Left lobe of liver (tissue), 2 donors: ENCODE results near the gene WIZ. TPM values are rescaled to one million over a fixed set of nuclear protein-coding genes. Genes with fewer than 3 reads are reported as not detected.

Experiments
- ATAC-seq: fragments of 200-7000 bp; cut with Tn5 transposase; one replicate; pipeline ENCODE4 v1.9.1; 2020; ENCODE audit warnings: mild to moderate bottlenecking, moderate library complexity
- DNase-seq: peaks from one replicate; pipeline ENCODE4 v3.0.0-alpha.2; 2020; ENCODE audit warnings: low spot score
- total RNA-seq: library from RNA; stranded (reverse); gene quantifications from one replicate; pipeline ENCODE4 v1.2.1, GENCODE V29; 2021
- donor health status: DM: no; HTN: no; CAD: no; lungs with moderate emphysema.
- donor health status: DM: no; HTN: yes; CAD: no.

Gene WIZ
- total RNA-seq, 1 donor from 2014 or later: 18.7 TPM

GRCh38 chr19:15468675-15469512 is 19.1 kb upstream of the WIZ start:
- DNase-seq: peak; percentile 78
- peak; percentile 81 for ATAC-seq

DNA sequence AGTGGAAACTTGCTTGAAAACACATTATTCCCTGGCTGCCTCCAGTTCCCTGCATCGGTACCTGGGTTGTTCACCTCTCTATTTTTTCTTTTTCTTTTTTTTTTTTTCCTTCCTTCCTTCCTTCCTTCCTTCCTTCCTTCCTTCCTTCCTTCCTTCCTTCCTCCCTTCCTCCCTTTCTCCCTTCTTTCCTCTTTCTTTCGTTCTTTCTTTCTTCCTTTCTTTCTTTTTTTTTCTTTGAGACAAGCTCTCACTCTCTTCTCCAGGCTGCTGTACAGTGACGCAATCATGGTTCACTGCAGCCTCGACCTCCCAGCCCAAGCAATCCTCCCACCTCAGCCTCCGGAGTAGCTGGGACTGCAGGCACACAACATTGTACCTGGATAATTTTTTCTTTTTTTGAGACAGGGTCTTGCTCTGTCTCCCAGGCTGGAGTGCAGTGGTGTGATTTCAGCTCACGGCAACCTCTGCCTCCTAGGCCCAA is 18.0 kb upstream of the WIZ start:
- DNase-seq: no peak
- ATAC-seq: no peak

- no peak for DNase-seq
Observed at GRCh38 chr19:15466851-15467733, 17.3 kb upstream of the WIZ start.

DNA sequence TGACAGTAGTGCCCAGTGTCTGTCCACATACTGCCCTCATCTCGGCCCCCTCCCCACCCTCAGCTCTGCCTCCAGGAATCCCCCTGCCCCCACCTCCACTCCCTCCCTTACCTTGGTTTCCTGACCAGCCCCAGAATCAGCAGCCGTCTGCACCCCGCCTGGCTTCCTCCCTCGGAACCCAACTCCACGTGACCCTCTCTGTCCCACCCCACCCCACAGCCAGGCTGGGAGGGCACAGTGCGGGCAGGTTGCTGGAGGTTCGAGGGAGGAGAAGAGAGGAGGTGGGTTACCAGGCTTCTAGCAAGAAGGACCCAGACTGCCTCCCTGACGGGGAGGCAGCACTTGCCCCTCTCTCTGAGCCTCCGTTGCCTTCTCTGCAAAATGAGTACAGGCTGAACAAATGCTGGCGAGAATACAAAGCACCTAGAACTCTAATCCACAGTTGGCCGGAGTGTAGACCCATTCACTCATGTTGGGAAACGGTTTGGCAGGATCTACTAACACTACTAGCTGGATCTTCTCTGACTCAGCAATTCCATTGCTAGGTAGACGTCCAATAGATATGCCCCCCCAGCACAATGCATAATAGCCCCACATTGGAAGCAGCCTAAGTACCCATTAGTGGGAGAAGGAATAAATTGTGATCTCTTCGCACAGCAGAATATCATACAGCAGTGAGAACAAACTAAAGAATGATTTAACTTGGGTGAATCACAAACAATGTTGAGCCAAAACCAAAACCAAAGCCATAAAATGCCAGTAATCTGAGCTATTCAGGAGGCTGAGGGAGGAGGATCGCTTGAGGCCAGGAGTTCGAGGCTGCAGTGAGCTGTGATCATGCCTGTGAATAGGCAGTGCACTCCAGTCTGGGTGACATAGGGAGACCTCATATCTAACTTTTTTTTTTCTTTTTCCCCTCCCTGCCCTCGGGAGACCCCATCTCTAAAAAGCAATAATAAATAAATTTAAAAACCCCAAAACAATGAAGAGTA is 14.9 kb upstream of the WIZ start, which contains the start of gene RASAL3:
RASAL3 (minus strand) TSS at position 151 of the 992 bp plus-strand sequence. CDS start 186 bp downstream, outside the sequence.
- ATAC-seq (peak; percentile 69), DNase-seq (peak; percentile 68)

More at GRCh38 chr19:15466851-15467733, 17.3 kb upstream of the WIZ start:
- ATAC-seq: no peak

DNA sequence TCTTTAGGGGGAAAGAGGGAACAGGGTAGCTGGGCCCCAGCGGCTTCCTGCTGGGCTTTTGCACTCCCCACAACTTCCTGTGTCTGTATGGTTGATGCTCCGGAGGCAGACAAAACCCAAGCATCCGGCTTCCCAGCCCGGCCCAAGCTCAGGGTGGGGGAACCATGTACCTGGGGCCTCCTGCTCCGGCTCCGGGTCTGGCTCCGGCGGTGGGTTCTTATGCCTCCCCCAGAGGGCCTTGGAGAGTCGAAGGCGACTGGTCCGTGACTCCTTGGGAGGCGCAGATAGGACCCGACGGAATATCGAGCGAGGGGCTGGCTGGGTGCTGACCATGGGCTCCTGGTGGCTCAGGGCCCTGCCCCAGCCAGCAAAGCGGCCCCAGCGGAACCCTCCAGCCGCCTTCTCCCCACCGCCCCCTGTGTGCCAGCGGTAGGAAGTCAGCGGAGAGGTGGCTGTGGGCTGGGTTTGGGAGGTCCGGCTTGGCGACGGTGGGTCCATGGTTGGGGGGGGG is 14.2 kb upstream of the WIZ start:
- DNase-seq: no peak
- peak; percentile 7 for ATAC-seq

DNA sequence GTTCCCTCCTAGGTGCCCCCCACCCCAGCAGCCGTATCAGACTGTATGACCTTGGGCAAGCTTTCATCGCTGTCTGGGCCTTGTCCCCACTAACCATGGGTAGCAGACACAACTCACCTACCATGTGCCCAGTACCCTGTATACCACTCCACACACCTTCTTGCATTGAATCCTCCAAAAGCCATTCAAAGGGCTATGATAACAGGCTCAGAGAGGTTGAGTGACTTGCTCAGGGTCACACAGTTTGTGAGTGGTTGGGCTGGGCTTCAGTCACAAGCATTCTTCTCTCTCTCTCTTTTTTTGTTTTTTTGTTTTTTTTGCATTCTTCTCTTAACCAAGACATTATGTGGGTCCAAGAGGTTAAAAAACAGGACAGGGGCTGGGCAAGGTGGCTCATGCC is 11.9 kb upstream of the WIZ start:
- no peak for ATAC-seq
- DNase-seq: no peak

DNA sequence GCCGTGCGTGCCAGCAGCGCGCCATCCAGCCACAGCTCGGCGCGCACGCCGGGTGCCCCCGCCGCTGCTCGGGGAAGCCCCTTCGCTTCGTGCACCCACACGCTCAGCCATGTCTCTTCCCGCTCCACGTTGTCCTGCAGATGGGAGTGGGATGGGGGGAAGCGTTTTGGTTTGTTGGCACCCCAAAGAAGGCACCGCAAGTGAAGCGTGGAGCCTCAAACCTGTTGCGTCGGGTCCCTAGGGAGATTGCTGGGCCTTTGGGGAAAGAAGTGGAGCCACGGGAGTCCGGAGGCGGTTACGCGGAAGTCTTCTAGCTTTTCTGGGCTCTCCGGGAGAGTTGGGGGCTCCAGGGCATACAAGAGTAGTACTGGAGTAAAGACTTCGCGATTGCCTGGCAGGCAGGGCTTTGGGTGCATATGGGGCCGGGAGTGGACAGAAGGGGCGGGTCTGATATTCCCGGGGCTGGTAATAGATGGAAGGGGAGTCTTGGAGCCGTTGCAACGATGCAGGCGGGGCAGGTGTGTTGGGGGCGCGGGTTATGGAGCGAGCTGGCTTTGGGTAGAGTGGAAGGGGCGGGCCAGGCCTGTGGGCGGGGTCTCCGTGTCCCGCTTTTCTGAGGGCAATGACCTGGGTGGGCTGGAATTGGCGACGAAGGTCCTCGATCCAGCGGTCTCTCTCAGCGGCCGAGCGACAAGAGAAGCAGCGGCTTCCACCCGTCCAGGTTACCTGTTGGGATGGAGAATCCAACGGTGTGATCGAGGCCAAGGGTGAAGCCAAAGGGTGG is 8.1 kb upstream of the WIZ start:
- DNase-seq: no peak
- no peak for ATAC-seq

DNA sequence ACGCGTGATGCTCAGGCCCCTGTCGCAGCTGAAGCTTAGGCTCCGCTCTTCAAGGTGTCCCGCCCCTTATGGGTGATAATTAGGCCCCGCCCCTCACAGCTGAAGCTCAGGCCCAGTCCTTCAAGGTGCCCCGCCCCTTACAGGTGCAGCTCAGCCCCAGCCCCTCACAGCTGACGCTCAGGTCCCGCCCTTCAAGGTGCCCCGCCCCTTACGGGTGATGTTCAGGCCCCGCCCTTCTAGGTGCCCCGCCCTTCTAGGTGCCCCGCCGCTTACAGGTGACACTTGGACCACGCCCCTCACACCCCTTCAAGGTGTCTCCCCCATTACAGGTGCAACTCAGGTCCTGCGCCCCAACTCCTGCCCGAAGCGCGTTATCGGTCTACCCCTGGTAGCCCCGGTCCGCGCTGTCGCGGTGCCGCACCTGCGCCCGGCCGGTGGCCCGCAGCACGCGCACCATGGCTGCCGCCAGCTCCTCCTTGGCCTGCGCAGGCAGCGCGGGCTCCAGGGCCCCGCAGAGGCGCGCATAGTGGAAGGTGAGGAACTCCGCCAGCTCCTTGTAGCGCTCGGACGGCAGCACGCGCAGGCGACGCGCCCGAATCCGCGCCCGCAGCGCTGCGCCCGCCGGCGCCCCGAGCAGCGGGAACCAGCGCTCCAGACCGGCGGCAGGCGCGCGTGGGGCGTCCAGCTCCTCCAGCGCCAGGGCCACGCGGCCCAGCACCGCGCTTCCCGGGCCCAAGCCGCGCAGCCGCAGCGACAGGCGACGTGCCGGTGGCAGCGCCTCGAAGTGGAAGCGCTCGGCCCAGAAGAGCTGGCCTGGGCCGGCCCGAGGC is 7.3 kb upstream of the WIZ start:
- DNase-seq (no peak), ATAC-seq (no peak)

GRCh38 chr19:15456441-15456840 is 6.7 kb upstream of the WIZ start:
- ATAC-seq: peak; percentile 30
- DNase-seq: peak; percentile 71

GRCh38 chr19:15455996-15456395 is 6.2 kb upstream of the WIZ start:
- ATAC-seq (no peak), DNase-seq (no peak)

GRCh38 chr19:15453906-15454860 is 4.4 kb upstream of the WIZ start:
- ATAC-seq (peak; percentile 11), DNase-seq (no peak)

GRCh38 chr19:15453091-15453578 is 3.4 kb upstream of the WIZ start:
- peak; percentile 53 for ATAC-seq
- peak; percentile 62 for DNase-seq

DNA sequence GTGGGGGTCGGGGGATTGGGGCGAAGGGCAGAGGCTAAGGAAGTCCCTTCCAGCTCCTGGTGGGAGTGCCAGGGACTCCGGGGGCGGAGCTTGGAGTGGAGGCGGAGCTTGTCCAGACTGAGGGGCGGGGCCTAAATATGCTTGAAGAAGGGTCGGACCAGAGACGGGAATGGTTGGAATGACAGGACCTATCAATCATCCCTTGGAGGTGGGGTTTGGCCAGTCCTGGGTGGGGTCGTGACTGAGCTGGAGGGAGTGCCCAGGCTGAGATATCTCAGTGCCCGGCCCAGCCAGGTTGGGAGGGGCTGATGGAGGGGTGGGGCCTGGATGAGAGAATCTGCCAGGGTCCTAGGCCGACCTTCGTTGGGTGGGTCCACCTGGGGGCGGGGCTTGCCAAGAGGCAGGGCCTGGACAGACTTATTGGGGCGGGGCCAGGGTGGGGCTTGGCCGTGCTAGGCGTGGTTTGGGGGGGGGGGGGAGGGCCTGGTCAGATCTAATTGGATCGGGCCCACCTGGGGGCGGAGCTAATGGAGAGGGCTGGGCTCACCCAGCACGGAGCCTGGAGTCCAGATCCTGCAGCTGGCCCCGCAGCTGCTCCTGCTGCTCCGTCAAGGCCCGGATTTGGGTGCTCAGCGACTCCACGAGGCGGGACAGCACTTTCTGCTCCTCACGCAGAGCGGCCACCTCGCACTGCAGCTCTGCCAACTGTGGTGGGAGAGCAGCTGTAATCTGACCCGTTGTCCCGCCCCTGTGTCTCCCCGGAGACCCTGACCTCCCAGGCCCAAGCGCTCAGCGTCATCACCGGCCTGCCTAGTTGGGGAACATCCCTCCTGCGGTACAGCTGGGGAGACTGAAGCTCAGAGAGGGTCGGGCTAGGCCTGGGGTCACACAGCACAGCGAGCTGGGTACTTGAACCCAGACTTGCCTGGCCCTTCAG is 2.6 kb upstream of the WIZ start:
- DNase-seq: peak; percentile 93

DNA sequence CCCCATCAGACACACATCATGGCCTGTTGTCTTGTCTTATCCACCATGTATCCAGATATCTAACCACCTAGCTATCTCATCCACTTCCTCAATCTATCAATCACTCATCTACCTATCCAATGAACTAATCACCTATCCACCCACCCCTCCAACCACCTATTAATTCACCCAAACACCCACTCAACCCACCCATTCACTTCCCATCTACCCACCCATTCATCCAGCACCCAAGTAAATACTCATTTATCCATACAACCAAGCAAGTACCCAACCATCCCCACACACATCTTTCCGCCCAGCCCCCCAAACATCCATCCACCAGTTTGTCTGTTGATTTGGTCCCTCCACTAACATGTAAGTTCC is 753 bp upstream of the WIZ start:
- DNase-seq (no peak), ATAC-seq (no peak)

More for the DNA sequence above, 2.6 kb upstream of the WIZ start:
- ATAC-seq: peak; percentile 71

DNA sequence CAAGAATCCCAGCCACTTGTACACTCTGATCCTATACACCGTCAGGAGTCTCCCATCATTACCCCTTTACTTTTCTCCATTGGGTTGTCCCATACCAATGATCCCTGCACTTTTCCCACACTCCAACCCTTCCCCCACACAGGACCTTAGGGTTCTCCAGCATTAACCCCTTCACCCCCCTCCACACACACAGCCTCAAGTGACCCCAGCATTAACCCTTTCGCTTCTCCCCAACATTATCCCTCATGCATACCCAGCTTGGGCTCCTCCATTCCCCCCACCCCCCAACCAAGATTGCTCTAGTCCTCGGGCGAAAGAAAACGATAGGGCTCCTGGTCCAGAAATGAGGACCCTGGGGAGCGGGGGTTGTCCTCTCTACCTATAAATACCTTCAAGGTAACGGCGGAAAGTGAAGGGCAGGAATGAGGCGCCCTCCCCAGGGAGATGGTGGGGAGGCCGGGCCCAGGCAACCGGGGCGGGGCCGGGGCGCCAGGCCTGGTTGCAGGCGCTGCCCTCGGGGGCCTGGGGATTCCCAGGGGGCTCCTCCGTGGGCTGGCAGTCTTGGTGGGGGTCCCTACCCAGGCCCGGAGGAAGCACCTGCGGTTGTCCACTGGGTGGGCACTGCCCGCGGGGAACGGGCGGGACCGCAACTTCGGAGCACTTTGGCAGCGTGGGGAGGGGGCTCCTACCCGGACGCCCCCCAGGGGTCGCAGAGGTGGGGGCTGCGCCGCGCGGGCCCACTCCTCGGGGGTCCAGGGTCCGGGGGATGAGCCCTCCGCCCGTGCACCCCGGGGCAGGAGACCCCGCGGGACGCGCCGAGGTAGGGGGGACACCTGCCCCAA is 757 bp downstream of the WIZ start:
- no peak for DNase-seq
- no peak for ATAC-seq
